Measurements from ENCODE around the gene MYRF. TPM values are rescaled to one million over a fixed set of nuclear protein-coding genes. Genes with fewer than 3 reads are reported as not detected.

MYRF gene
- total RNA-seq, 1 donor from 2014 or later, result 1.4 TPM

DNA sequence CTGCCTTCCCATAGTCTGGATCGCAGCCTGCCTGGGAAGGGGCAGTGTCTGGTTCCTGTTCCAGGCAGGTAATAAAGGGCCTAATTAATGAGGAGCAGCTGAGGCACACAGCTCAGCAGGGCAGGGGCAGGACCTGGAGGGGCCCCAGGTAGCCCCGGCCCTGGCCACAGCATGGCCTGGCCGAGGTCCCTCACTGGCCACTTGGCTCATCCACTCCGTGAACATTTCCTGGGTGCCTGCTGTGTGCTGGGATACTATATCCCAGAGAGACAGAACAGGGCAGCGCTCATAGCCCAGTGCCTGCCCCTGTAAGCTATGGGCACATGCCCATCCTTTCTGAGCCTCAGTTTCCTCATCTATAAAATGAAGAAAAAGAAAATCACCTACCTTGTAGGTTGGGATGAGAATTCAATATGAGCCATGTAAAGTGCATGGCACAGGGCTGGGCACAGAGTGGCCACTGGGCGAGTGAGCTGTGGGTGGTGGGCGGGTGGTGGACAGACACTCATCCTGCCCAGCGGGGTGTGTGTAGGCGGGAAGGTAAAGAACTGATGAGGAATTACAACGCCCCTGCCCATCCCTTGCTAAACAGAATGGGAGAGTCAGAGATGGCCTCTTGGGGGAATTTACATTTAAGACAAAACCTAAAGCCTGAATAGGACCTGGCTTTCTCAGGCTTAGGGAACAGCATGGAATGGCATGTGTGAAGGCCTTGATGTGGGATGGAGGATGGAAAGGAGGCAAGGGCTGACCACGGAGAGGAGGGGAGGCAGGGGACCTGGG lies 9.2 kb downstream of the MYRF start:
- DNase-seq, result no peak

DNA sequence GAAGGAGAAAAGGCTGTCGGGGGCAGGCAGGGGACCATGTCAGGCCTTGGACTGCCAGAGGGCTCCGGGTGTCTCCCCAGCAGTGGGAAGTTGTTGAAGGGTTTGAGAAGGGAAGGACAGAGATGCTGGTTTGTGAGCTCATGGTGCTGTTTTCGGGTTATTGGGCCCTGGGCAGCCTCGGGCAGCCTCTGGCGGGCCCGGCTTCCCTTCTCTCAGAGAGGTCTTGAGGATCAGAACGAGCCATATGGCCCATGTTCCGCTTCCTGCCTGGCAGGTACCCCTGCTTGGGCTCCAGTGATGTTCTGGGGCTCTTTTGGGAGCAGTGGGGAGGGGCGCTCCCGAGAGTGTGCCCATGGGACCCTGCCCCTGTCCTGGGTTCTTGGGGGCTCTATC lies 9.8 kb downstream of the MYRF start:
- DNase-seq, result no peak

DNA sequence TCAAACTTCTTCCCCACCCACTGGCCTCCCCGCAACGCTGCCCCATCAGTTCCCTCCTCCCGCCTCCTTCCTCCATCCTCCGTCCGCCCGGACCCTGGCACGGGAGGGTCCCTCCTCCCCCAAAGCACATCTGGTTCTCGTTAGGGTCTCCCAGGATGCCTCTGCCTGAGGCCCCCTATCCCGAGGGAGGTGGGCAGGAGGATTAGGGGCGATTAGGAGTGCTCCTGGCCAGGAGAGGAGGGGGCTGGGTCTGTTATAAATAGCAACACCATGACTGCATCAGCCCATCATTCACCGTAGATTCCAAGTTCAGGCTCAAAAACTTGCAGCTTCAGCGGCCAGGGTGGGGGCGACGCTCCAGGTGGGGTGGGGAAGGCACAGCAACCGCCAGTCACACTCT lies 10.4 kb downstream of the MYRF start:
- DNase-seq, result peak; percentile 60

- no peak for DNase-seq
Observed at GRCh38 chr11:61763930-61764605, 11.6 kb downstream of the MYRF start.

GRCh38 chr11:61764606-61765260 lies 12.3 kb downstream of the MYRF start:
- no peak for DNase-seq

GRCh38 chr11:61765550-61766253 lies 13.3 kb downstream of the MYRF start:
- no peak for DNase-seq

GRCh38 chr11:61766353-61766841 lies 14.0 kb downstream of the MYRF start:
- DNase-seq, result peak; percentile 75

DNA sequence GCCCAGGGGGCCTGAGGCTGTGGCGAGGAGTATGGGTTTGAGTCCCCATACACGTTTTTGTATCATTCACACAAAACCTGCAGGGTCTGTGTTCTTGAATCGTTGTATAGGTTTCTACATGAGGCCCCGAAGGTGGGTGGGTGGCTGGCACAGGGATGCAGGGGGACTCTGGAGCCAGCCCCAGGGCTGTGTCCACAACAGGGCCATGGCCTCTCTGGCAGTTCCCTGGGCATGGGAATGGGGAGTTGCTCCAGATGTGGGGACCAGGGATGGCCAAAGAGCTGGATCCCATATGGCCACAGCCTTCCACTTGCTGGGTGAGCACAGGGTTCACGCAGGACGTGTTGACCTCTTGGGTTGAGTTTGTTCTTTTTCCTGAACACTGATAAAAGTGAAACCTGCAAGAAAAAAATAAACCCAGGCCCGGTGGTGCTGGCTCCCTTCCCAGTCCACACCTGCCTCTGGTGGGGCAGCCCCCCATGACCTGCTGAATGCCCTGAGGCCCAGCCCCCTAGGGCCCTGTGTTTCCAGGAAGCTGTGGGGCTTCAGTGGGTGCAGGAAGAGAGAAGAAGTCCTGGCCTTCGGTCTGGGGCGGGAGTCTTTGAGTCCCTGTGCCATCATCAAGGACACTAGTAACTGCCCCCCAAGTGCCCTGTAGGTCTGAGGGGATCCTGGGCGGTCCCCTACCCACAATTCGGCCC lies 16.1 kb downstream of the MYRF start:
- no peak for DNase-seq

DNA sequence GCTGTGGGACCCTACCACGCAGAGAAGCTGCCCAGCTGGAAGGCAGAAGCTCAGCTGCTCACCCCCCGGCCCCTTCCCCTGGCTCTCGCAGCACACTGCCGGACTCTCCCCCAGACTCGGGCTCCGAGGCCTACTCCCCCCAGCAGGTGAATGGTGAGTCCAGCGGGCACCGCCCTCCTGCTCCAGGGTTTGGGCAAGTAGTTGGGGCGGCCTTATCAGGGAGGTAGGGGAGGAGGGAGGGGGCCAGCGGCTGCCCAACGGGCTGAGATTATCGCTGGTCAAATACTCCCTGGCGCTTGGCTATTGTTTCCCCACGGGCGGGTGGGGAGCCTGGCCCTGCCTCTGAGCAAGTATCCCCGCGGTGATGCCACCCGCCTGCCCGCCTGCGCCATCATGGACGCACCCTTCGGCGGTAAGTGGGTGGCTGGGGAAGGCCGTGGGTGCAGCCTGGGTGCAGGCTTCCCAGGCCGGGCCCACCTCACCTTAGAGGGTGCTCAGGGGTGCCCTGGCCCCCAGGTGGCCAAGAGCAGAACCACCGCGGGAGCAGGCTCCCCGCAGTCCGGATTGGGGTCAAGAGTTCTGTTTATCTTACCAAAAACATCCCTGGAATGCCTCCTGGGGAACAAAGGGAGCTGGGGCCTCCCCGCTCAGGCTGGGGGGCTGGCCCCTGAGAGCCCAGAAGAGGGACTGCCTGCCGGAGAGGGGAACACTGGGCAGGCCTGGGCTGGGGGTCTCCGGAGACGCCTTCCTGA lies 16.9 kb downstream of the MYRF start:
- DNase-seq, result no peak

DNA sequence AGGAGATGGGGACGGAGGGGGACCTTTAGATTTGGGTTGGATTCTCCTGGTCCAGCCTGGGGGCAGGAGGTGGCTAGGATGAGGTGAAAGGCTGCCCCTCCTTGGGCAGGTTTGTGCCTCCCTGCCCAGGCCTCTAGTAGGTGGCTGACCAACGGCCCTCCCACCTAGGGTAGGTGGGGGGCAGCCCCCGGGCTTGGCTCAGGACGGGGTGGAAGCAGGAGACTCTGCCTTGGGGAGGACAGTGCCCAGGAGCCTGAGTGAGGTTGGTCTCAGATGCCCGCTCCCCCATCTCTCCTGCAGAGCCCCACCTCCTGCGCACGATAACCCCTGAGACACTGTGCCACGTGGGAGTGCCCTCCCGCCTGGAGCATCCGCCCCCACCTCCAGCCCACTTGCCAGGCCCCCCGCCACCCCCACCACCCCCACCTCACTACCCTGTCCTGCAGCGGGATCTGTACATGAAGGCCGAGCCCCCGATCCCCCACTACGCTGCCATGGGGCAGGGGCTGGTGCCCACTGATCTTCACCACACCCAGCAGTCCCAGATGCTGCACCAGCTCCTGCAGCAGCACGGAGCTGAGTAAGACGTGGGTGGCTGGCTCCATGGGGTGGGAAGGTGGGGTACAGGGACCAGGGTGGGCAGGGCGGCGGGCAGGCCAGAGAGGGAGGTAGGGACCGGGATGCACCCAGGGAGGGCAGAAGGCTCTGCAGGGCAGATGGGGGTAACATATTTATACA lies 17.7 kb downstream of the MYRF start:
- DNase-seq, result no peak

- no peak for DNase-seq
Observed at GRCh38 chr11:61771195-61771894, 18.9 kb downstream of the MYRF start.

GRCh38 chr11:61771985-61772455 lies 19.6 kb downstream of the MYRF start:
- no peak for DNase-seq

DNA sequence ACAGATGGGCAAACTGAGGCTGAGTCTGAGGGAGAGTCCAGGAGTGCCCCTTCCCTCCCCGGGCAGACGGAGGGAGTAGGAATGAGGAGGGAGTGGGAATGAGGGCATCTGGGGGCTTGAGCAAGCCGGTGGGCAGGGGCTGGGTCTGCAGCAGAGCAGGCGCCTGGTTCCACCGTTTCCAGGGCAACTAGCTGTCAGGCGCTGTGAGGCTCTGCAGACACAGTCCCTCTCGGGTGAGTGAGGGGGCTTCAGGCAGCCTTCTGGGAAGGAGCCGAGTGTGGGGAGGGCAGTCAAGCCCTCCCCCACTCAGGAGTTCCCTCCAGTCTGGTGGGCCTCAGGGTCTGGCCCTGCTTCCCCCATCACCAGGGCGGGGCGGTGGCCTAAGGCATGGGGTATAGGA lies 20.9 kb downstream of the MYRF start:
- DNase-seq, result peak; percentile 64

GRCh38 chr11:61773809-61774208 lies 21.4 kb downstream of the MYRF start:
- no peak for DNase-seq

GRCh38 chr11:61774411-61774810 lies 22.0 kb downstream of the MYRF start:
- no peak for DNase-seq

- DNase-seq, result no peak
Observed at GRCh38 chr11:61775106-61775505, 22.7 kb downstream of the MYRF start.

DNA sequence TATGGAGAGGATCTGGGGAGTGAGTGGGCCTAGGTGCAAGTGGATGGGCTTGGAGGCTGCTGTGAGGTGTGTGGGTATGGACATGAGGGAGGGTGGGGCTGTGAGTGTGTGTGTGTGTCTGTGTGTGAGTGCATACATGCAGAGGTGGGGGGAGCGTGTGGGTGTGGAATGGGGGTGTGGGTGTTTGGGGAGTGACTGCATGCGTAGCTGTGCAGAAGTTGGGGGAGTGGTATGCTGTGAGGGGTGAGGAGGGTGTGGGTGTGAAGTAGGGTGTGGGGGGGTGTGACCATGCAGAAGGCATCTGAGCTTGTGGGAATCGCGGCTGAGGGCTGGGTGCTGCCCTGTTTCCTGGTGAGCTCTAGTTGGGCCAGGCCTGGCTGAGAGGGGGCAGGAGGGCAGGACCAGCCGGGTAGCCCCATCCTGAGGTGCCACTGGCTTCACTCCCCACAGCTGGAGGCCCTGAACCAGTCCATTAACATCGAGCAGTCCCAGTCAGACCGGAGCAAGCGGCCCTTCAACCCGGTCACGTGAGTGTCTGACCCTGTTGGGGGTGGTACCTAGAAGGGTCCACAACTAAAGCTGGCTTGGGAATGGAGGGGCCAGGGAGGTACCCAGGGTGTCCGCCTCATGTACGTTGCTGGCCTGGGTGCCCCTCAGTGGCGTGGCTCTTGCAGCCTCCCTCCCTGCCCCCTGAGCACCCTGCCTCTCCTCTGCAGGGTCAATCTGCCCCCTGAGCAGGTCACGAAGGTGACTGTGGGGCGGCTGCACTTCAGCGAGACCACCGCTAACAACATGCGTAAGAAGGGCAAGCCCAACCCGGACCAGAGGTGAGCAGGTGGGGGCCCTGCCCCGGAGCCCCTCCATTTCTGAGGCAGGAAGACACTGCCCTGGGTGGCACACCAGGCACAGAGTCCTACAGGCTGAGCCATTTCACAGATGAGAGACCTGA lies 23.4 kb downstream of the MYRF start:
- DNase-seq, result no peak

- DNase-seq, result peak; percentile 40
Observed at GRCh38 chr11:61776561-61777075, 24.2 kb downstream of the MYRF start.
